HepG2 (cell line): Measurements from ENCODE around the gene HAGH. TPM values are rescaled to one million over a fixed set of nuclear protein-coding genes. Genes with fewer than 3 reads are reported as not detected.

Experiments
- ATAC-seq: fragments of 200-7000 bp; cut with Tn5 transposase; 3 replicates; pipeline ENCODE4 v1.9.1; 2020; ENCODE audit warnings: mild to moderate bottlenecking, moderate library complexity
- BruUV-seq: library from RNA; stranded (reverse); fragments of 400-500 nt; replicated peaks from 2 replicates; lab custom pipeline; 2021; lab: Mats Ljungman, UMichigan
- CTCF ChIA-PET: fragments of 300-600 bp; formaldehyde crosslinking; extraction: SDS; loops from one replicate; lab custom pipeline; 2021; ENCODE audit warnings: low total read pairs, inconsistent platforms, low intra/inter-chr PET ratio; lab: Yijun Ruan, JAX
- POLR2A ChIA-PET: fragments of 350-600 bp; sonication (Branson Sonifier 250); formaldehyde crosslinking; loops from one replicate; lab custom pipeline; 2020; ENCODE audit warnings: antibody characterized with exemption, inconsistent platforms; lab: Yijun Ruan, JAX
- DNase-seq: peaks from one replicate; pipeline ENCODE4 v3.0.0-alpha.2; 2015; ENCODE audit warnings: low spot score
- FAIRE-seq: peaks from 3 replicates; lab custom pipeline; 2011; peaks lifted over from hg19 to GRCh38; lab: Jason Lieb, UNC
- H2AFZ ChIP-seq: one replicate; pipeline ENCODE4 v1.6.1; 2011; ENCODE audit warnings: low read length, inconsistent platforms
- H3K27ac ChIP-seq: fragments of 300-600 bp; 3 replicates; pipeline ENCODE4 v1.8.0; 2011; ENCODE audit warnings: mixed run types, mild to moderate bottlenecking, mixed read lengths, low read length, inconsistent platforms; ENCODE audit not compliant: insufficient read depth; ENCODE audit errors: extremely low read length
- H3K27me3 ChIP-seq, 2 experiments: fragments of 200-600 bp in 1 of 2; 2 replicates in 1 of 2; 3 replicates in 1 of 2; pipeline versions ENCODE4 v1.6.0 to v1.8.0; 2011; ENCODE audit warnings: low read length in 2 of 2, mild to moderate bottlenecking in 2 of 2, moderate library complexity in 2 of 2, inconsistent platforms in 1 of 2; ENCODE audit not compliant: insufficient read depth in 2 of 2, control insufficient read depth in 1 of 2
- H3K36me3 ChIP-seq, 2 experiments: fragments of 200-600 bp in 1 of 2; replicated peaks in 1 of 2; 2 replicates in 1 of 2; 3 replicates in 1 of 2; pipeline versions ENCODE4 v1.5.1 to v1.8.0; 2011; ENCODE audit warnings: low read length in 2 of 2, inconsistent platforms in 1 of 2; ENCODE audit not compliant: insufficient read depth in 2 of 2, control insufficient read depth in 1 of 2
- H3K4me1 ChIP-seq: 2 replicates; pipeline ENCODE4 v1.5.1; 2012; ENCODE audit warnings: low read length, inconsistent platforms; ENCODE audit not compliant: insufficient read depth
- H3K4me2 ChIP-seq: 2 replicates; pipeline ENCODE4 v1.6.0; 2011; ENCODE audit warnings: low read depth, low read length, inconsistent platforms
- H3K4me3 ChIP-seq, 3 experiments: fragments of 200-600 bp in 1 of 3; sonication (generic), shearing (Covaris generic) in 1 of 3; replicated peaks in 1 of 3; 2 replicates each; pipeline ENCODE4 v1.5.1; 2011 to 2016; ENCODE audit warnings: low read length in 3 of 3, inconsistent platforms in 2 of 3, low read depth in 2 of 3, mild to moderate bottlenecking in 2 of 3, control low read depth in 1 of 3, mixed read lengths in 1 of 3; ENCODE audit not compliant: insufficient read depth in 1 of 3
- H3K79me2 ChIP-seq: one replicate; pipeline ENCODE4 v1.6.1; 2011; ENCODE audit warnings: low read length, inconsistent platforms; ENCODE audit not compliant: insufficient read depth
- H3K9ac ChIP-seq: 2 replicates; pipeline ENCODE4 v1.6.0; 2011; ENCODE audit warnings: mild to moderate bottlenecking, low read depth, low read length, inconsistent platforms; ENCODE audit not compliant: insufficient read depth
- H3K9me3 ChIP-seq: 2 replicates; pipeline ENCODE4 v1.5.1; 2012; ENCODE audit warnings: mild to moderate bottlenecking, low read length
- H4K20me1 ChIP-seq: 2 replicates; pipeline ENCODE4 v1.6.0; 2011; ENCODE audit warnings: inconsistent platforms, mild to moderate bottlenecking, low read length, moderate library complexity; ENCODE audit not compliant: insufficient read depth
- ATAD3A ChIP-seq: sonication (generic); formaldehyde crosslinking; IDR thresholded peaks from 2 replicates; pipeline ENCODE4 v1.4.0; 2020; ENCODE audit warnings: missing genetic modification reagents
- EEA1 ChIP-seq: sonication (generic); formaldehyde crosslinking; IDR thresholded peaks from 2 replicates; pipeline ENCODE4 v1.5.1; 2020; ENCODE audit warnings: mild to moderate bottlenecking, missing genetic modification reagents, borderline replicate concordance
- HNRNPK ChIP-seq: fragments of 200-400 bp; formaldehyde crosslinking; IDR thresholded peaks from 2 replicates; pipeline ENCODE4 v1.6.1; 2018; ENCODE audit warnings: low read length, low read depth, moderate library complexity, mild to moderate bottlenecking; ENCODE audit not compliant: poor library complexity, severe bottlenecking
- KLF15 ChIP-seq: sonication (generic); formaldehyde crosslinking; IDR thresholded peaks from 2 replicates; pipeline ENCODE4 v1.8.1; 2023; ENCODE audit warnings: borderline replicate concordance, mild to moderate bottlenecking, inconsistent platforms, missing genetic modification reagents, mixed read lengths
- NR0B2 ChIP-seq: sonication (generic); formaldehyde crosslinking; IDR thresholded peaks from 2 replicates; pipeline ENCODE4 v1.4.0; 2020; ENCODE audit warnings: mild to moderate bottlenecking, missing genetic modification reagents
- POLR2AphosphoS5 ChIP-seq: IDR thresholded peaks from 2 replicates; pipeline ENCODE4 v1.6.1; 2012; ENCODE audit warnings: low read depth, low read length
- RNF2 ChIP-seq: fragments of 450-650 bp; conservative IDR thresholded peaks from 2 replicates; pipeline ENCODE4 v1.6.1; 2016; ENCODE audit warnings: low read depth
- SNAPC5 ChIP-seq: sonication (generic); formaldehyde crosslinking; IDR thresholded peaks from 2 replicates; pipeline ENCODE4 v1.8.1; 2023; ENCODE audit warnings: mild to moderate bottlenecking, missing genetic modification reagents, borderline replicate concordance
- SP1 ChIP-seq, 2 experiments: fragments of 450-650 bp in 1 of 2; sonication (generic) in 1 of 2; formaldehyde crosslinking in 1 of 2; IDR thresholded peaks; 2 replicates each; pipeline versions ENCODE4 v1.4.0 to v1.6.1; 2016 to 2020; ENCODE audit warnings: missing genetic modification reagents in 1 of 2
- ZMYM2 ChIP-seq: sonication (generic); formaldehyde crosslinking; IDR thresholded peaks from 2 replicates; pipeline ENCODE4 v1.8.0; 2022; ENCODE audit warnings: mild to moderate bottlenecking, missing genetic modification reagents
- ZMYM3 ChIP-seq: sonication (generic); formaldehyde crosslinking; IDR thresholded peaks from 2 replicates; pipeline ENCODE4 v1.5.1; 2020; ENCODE audit warnings: mild to moderate bottlenecking, missing genetic modification reagents
- ZNF354B ChIP-seq: sonication (generic); formaldehyde crosslinking; IDR thresholded peaks from 2 replicates; pipeline ENCODE4 v1.8.0; 2022; ENCODE audit warnings: mild to moderate bottlenecking, missing genetic modification reagents
- ZNF430 ChIP-seq: sonication (generic); formaldehyde crosslinking; IDR thresholded peaks from 2 replicates; pipeline ENCODE4 v1.9.0; 2021; ENCODE audit warnings: mild to moderate bottlenecking, missing genetic modification reagents
- ZNF577 ChIP-seq: sonication (generic); formaldehyde crosslinking; IDR thresholded peaks from 2 replicates; pipeline ENCODE4 v1.4.0; 2020; ENCODE audit warnings: mild to moderate bottlenecking, low read depth, missing genetic modification reagents, borderline replicate concordance
- ZNF619 ChIP-seq: sonication (generic); formaldehyde crosslinking; IDR thresholded peaks from 2 replicates; pipeline ENCODE4 v1.4.0; 2020; ENCODE audit warnings: mild to moderate bottlenecking, missing genetic modification reagents
- ZSCAN21 ChIP-seq: sonication (generic); formaldehyde crosslinking; IDR thresholded peaks from 2 replicates; pipeline ENCODE4 v1.8.0; 2022; ENCODE audit warnings: mild to moderate bottlenecking, missing genetic modification reagents, moderate library complexity, borderline replicate concordance
- WGBS: methylation state at CpG from one replicate; pipeline ENCODE4 v1.1.6; 2017; ENCODE audit warnings: low lambda C conversion rate; 5-methylcytosine and 5-hydroxymethylcytosine counted together
- in situ Hi-C: cut with HindIII; loops from 2 replicates; pipeline ENCODE4 v1.10.0; 2017; ENCODE audit warnings: low pct_unique_long_range_greater_than_20kb; ENCODE audit not compliant: extremely low pct_ligation_motif_present
- intact Hi-C: fragments of 100-400 bp; cut with micrococcal nuclease; formaldehyde crosslinking; loops from one replicate; pipeline ENCODE4 v1.10.0; 2022; ENCODE audit not compliant: unreplicated experiment
- polyA plus RNA-seq, 8 experiments: library from polyadenylated mRNA; depleted of rRNA in 3 of 8; stranded (reverse) in 7 of 8; unstranded in 1 of 8; fragments of >200 nt; fragmentation: Illumina TruSeq in 4 of 8; extraction: Trizol in 4 of 8; gene quantifications; 2 replicates each; pipeline versions ENCODE4 v1.2.1 to v1.2.3, GENCODE V29; 2011 to 2016; ENCODE audit warnings: low read depth in 4 of 8, missing spikeins in 1 of 8, mixed read lengths in 1 of 8; ENCODE audit not compliant: insufficient read depth in 1 of 8
- total RNA-seq, 5 experiments: library from RNA; depleted of rRNA; stranded (reverse); fragments of >200 nt; fragmentation: Illumina TruSeq; extraction: Trizol; gene quantifications; 2 replicates each; pipeline ENCODE4 v1.2.3, GENCODE V29; 2016; ENCODE audit warnings: low read depth in 1 of 5
- TF ChIP-seq, protein P1 (sequence below): IDR thresholded peaks from 2 replicates; pipeline ENCODE4 v1.6.1; 2012; ENCODE audit warnings: low read depth, low read length, improper control_type of control experiment
- TF ChIP-seq, protein P2 (sequence below): sonication (generic); formaldehyde crosslinking; IDR thresholded peaks from 2 replicates; pipeline ENCODE4 v1.9.0; 2021; ENCODE audit warnings: missing genetic modification reagents, borderline replicate concordance

The HAGH gene
- total and polyA plus RNA-seq, 2 of the 13 experiments (the other 11 are each of a cell fraction or from before 2014, with no cell fraction given) = 70.4 to 95.4 TPM

GRCh38 chr16:1850981-1851380 lies 24.4 kb upstream of the HAGH start (continued):
- TF ChIP-seq, protein P1, sequence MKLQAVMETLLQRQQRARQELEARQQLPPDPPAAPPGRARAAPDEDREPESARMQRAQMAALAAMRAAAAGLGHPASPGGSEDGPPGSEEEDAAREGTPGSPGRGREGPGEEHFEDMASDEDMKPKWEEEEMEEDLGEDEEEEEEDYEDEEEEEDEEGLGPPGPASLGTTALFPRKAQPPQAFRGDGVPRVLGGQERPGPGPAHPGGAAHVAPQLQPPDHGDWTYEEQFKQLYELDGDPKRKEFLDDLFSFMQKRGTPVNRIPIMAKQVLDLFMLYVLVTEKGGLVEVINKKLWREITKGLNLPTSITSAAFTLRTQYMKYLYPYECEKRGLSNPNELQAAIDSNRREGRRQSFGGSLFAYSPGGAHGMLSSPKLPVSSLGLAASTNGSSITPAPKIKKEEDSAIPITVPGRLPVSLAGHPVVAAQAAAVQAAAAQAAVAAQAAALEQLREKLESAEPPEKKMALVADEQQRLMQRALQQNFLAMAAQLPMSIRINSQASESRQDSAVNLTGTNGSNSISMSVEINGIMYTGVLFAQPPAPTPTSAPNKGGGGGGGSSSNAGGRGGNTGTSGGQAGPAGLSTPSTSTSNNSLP = no peak
- TF ChIP-seq ZNF430 (CRISPR knock-in tag) (no peak), ZNF619 (CRISPR knock-in tag) (no peak), HNRNPK (no peak)
- TF ChIP-seq, protein P2, sequence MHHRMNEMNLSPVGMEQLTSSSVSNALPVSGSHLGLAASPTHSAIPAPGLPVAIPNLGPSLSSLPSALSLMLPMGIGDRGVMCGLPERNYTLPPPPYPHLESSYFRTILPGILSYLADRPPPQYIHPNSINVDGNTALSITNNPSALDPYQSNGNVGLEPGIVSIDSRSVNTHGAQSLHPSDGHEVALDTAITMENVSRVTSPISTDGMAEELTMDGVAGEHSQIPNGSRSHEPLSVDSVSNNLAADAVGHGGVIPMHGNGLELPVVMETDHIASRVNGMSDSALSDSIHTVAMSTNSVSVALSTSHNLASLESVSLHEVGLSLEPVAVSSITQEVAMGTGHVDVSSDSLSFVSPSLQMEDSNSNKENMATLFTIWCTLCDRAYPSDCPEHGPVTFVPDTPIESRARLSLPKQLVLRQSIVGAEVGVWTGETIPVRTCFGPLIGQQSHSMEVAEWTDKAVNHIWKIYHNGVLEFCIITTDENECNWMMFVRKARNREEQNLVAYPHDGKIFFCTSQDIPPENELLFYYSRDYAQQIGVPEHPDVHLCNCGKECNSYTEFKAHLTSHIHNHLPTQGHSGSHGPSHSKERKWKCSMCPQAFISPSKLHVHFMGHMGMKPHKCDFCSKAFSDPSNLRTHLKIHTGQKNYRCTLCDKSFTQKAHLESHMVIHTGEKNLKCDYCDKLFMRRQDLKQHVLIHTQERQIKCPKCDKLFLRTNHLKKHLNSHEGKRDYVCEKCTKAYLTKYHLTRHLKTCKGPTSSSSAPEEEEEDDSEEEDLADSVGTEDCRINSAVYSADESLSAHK (CRISPR knock-in tag) = no peak

- ChIA-PET CTCF (no interaction called here), POLR2A (no interaction called here)
- Histone ChIP-seq H3K9ac (no peak overlapping the region), H3K4me1 (peaks cover 7% of the 10 kb centered on the region), H3K27ac (no peak overlapping the region), H3K36me3 (no peaks in the 10 kb centered on the region), H3K27me3 (no peaks in the 10 kb centered on the region), H3K9me3 (no peaks in the 10 kb centered on the region), H4K20me1 (no peaks in the 10 kb centered on the region), H2AFZ (no peak overlapping the region), H3K79me2 (no peaks in the 10 kb centered on the region), H3K4me2 (no peak overlapping the region), H3K4me3 (no peak overlapping the region)
- WGBS = 13% methylated on average over 1 of the region's 1 CpG
- BruUV-seq = no TSS peak
- FAIRE-seq (no peak), DNase-seq (no peak), ATAC-seq (no peak)
- in situ Hi-C loops = no loop called here
- intact Hi-C loops = no loop called here
- TF ChIP-seq ZMYM3 (CRISPR knock-in tag) (no peak), SNAPC5 (no peak), NR0B2 (CRISPR knock-in tag) (no peak), ATAD3A (no peak), EEA1 (no peak), KLF15 (CRISPR knock-in tag) (no peak), ZNF354B (CRISPR knock-in tag) (no peak), RNF2 (no peak), ZMYM2 (CRISPR knock-in tag) (no peak), SP1 (IDR thresholded peaks at IDR 0.05) (no peak), SP1 (CRISPR knock-in tag; IDR thresholded peaks at IDR 0.05) (no peak), ZNF577 (no peak), POLR2AphosphoS5 (no peak), ZSCAN21 (CRISPR knock-in tag) (no peak)
These were observed 19.8 kb upstream of the HAGH start for GRCh38 chr16:1846416-1846815.
